Peyer's patch (tissue), 4 donors: ENCODE results near the gene CYBA. TPM values are rescaled to one million over a fixed set of nuclear protein-coding genes. Genes with fewer than 3 reads are reported as not detected.

Experiments
- DNase-seq, 3 donors: peaks; one replicate each; pipeline ENCODE4 v3.0.0-alpha.2; 2017 to 2019
- H3K27ac ChIP-seq, 4 donors: fragments of 200-600 bp; sonication (generic); one replicate each; pipeline ENCODE4 v1.5.1; 2016 to 2019
- H3K27me3 ChIP-seq, 2 donors: fragments of 200-600 bp; sonication (generic); one replicate each; pipeline ENCODE4 v1.5.1; 2019
- H3K36me3 ChIP-seq, 3 donors: fragments of 200-600 bp; sonication (generic); one replicate each; pipeline ENCODE4 v1.5.1; 2016 to 2019
- H3K4me1 ChIP-seq, 4 donors: fragments of 200-600 bp; sonication (generic); one replicate each; pipeline ENCODE4 v1.5.1; 2016 to 2019
- H3K4me3 ChIP-seq, 4 donors: fragments of 200-600 bp; sonication (generic); 1 replicate in 3 of 4; 2 replicates in 1 of 4; pipeline ENCODE4 v1.5.1; 2016 to 2019; ENCODE audit warnings: mild to moderate bottlenecking in 1 of 4
- H3K9me3 ChIP-seq, 4 donors: fragments of 200-600 bp; sonication (generic); one replicate each; pipeline ENCODE4 v1.5.1; 2016 to 2019; ENCODE audit warnings: mild to moderate bottlenecking in 1 of 4
- POLR2A ChIP-seq, 2 donors: fragments of 450-650 bp; IDR thresholded peaks; one replicate each; pipeline ENCODE4 v1.5.1; 2017; ENCODE audit warnings: antibody characterized with exemption in 2 of 2, mild to moderate bottlenecking in 2 of 2, moderate library complexity in 2 of 2
- total RNA-seq, 4 donors: library from RNA; depleted of rRNA; stranded (reverse); fragments of >200 nt; gene quantifications; one replicate each; pipeline ENCODE4 v1.1.0, GENCODE V29; 2016
- TF ChIP-seq, protein P1 (sequence below), 6 experiments: fragments of 450-650 bp in 4 of 6; fragments of 200-600 bp in 2 of 6; sonication (generic) in 1 of 6; IDR thresholded peaks; one replicate each; pipeline ENCODE4 v1.5.1; 2017 to 2019; ENCODE audit warnings: antibody characterized with exemption in 6 of 6, mild to moderate bottlenecking in 3 of 6, moderate library complexity in 1 of 6

Gene CYBA
- total RNA-seq, 4 donors from 2014 or later = 131 to 162 (median 141) TPM

DNA sequence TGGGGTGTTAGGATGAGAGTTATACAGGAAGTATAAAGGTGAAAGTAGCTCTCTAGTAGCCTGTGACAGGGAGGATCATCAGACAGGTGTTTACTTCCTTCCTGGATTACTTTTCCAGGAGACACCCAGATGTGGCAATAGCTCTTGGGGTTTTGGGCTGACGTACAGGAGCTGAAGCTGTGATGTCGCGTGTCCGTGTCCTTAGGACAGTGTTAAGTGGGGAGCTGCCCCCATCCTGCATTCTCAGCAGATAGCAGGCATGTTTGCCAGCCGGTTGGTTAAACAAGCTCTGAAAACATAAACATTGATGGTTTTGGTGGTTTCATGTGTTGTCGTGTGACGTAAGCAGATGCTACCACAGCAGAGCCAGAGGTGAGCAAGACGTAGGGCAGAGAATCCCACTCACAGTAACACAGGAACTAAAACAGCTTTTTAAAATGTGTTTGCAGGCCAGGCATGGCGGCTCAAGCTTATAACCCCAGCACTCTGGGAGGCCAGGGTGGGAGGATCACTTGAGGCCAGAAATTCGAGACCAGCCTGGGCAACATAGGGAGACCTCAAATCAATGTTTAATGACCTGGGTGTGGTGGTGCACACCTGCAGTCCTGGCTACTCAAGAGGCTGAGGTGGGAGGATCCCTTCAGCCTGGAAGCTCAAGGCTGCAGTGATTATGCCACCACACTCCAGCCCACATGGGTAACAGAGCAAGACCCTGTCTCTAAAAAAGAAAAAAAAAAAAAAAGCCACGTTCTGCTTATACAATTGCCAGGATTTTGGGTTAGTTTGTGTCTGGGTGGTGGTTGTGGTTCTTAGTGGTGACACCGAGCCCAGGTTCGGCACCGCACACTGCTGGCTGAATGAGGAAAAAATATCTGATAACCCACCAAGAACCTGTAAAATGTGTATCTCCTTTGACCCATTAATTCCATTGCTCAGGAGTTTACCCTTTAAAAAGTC is 30.7 kb downstream of the CYBA start:
- H3K4me3 ChIP-seq = no peak overlapping the region
- H3K4me1 ChIP-seq = peaks cover 0 to 42% (median 5%) of the 10 kb centered on the region in 4 donors
- H3K27ac ChIP-seq = peak overlapping the region; percentile 50 to 79 (median 70)
- no peaks in the 10 kb centered on the region for H3K9me3 ChIP-seq
- peaks cover 0 to 37% (median 0%) of the 10 kb centered on the region in 3 donors for H3K36me3 ChIP-seq
- TF ChIP-seq, protein P1, sequence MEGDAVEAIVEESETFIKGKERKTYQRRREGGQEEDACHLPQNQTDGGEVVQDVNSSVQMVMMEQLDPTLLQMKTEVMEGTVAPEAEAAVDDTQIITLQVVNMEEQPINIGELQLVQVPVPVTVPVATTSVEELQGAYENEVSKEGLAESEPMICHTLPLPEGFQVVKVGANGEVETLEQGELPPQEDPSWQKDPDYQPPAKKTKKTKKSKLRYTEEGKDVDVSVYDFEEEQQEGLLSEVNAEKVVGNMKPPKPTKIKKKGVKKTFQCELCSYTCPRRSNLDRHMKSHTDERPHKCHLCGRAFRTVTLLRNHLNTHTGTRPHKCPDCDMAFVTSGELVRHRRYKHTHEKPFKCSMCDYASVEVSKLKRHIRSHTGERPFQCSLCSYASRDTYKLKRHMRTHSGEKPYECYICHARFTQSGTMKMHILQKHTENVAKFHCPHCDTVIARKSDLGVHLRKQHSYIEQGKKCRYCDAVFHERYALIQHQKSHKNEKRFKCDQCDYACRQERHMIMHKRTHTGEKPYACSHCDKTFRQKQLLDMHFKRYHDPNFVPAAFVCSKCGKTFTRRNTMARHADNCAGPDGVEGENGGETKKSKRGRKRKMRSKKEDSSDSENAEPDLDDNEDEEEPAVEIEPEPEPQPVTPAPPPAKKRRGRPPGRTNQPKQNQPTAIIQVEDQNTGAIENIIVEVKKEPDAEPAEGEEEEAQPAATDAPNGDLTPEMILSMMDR (IDR thresholded peaks at IDR 0.05) = no peak
- TF ChIP-seq POLR2A (IDR thresholded peaks at IDR 0.05) = peak in 1 of 2 donors; percentile 14
- DNase-seq = peak in 2 of 3 donors; percentile 53 to 85
- no peaks in the 10 kb centered on the region for H3K27me3 ChIP-seq

DNA sequence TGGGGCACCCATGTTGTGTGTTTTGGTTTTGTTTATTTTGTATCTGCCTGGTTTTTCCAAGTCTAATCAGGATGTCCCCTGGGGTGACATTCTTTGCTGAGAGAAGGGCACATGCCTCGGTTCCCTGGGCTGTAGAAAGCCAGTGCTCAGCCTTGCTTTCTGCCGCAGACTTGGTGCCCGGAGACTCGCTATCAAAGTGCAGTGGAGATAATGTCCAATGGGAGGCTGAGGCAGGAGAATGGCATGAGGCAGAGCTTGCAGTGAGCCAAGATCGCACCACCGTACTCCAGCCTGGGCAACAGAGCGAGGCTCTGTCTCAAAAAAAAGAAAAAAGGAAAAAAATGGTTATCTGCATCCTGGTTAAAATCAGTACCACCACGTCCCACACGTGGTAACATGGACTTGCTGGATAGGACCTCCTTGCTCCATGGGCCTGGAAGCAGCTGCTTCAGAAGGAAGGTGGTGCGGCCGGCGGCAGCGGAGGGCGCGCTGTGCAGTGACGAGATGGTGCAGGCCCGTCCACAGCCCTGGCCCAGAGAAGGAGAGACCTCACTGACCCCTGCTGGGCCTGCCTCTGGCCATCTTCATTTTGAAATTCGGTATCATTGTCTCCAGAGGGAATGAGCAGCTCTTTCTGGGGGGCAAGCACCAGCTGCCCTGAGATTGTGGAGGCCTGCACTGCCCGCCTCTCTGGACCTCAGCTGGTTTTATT is 31.7 kb downstream of the CYBA start:
- Histone ChIP-seq H3K27me3 (no peaks in the 10 kb centered on the region), H3K36me3 (peaks cover 0 to 30% (median 0%) of the 10 kb centered on the region in 3 donors), H3K4me1 (peaks cover 0 to 42% (median 5%) of the 10 kb centered on the region in 4 donors), H3K27ac (peak overlapping the region; percentile 50 to 79 (median 70)), H3K9me3 (no peaks in the 10 kb centered on the region), H3K4me3 (no peak overlapping the region)
- no peak for DNase-seq
- no peak for TF ChIP-seq POLR2A (IDR thresholded peaks at IDR 0.05)
- TF ChIP-seq, protein P1 (IDR thresholded peaks at IDR 0.05) = no peak

- Histone ChIP-seq H3K27me3 (no peaks in the 10 kb centered on the region), H3K36me3 (peaks cover 0 to 23% (median 0%) of the 10 kb centered on the region in 3 donors), H3K9me3 (no peaks in the 10 kb centered on the region), H3K4me1 (peaks cover 0 to 42% (median 5%) of the 10 kb centered on the region in 4 donors), H3K4me3 (no peak overlapping the region), H3K27ac (peak overlapping the region in 1 of 4 donors; percentile 17)
- no peak for DNase-seq
- TF ChIP-seq, protein P1 (IDR thresholded peaks at IDR 0.05) = peak in 1 of 6 experiments; percentile 22
- no peak for TF ChIP-seq POLR2A (IDR thresholded peaks at IDR 0.05)
Observed at GRCh38 chr16:88618182-88618955, 32.5 kb downstream of the CYBA start.

- no peak for TF ChIP-seq POLR2A (IDR thresholded peaks at IDR 0.05)
- DNase-seq = no peak
- no peak overlapping the region for H3K4me3 ChIP-seq
Observed at GRCh38 chr16:88617268-88618031, 33.4 kb downstream of the CYBA start.

DNA sequence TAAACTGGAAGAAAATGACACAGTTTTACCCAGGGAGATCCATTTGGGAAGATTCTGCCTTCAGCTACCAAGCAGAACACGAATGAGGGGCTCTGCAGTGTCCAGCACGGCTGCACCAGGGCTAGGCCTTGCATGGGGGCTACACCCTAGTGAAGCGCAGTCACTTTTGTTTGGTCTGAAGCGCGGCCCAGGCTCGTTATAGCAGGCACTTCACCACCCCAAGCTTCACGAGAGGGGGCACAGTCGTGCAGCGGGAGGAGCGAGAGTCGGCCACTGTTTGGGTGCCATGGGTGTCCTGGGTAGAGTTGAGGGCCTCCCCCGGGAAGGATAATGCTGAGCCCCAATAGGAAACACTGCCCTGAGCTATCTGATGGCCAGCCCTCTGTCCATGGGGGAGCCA is 34.1 kb downstream of the CYBA start:
- Histone ChIP-seq H3K36me3 (peaks cover 0 to 16% (median 0%) of the 10 kb centered on the region in 3 donors), H3K27ac (peak overlapping the region in 2 of 4 donors; percentile 19 to 55), H3K9me3 (no peaks in the 10 kb centered on the region), H3K27me3 (no peaks in the 10 kb centered on the region), H3K4me1 (peaks cover 0 to 42% (median 5%) of the 10 kb centered on the region in 4 donors), H3K4me3 (no peak overlapping the region)
- TF ChIP-seq, protein P1 (IDR thresholded peaks at IDR 0.05) = no peak
- no peak for TF ChIP-seq POLR2A (IDR thresholded peaks at IDR 0.05)
- no peak for DNase-seq

More at GRCh38 chr16:88617268-88618031, 33.4 kb downstream of the CYBA start:
- peaks cover 0 to 16% (median 0%) of the 10 kb centered on the region in 3 donors for H3K36me3 ChIP-seq
- peaks cover 0 to 42% (median 5%) of the 10 kb centered on the region in 4 donors for H3K4me1 ChIP-seq
- peak overlapping the region in 2 of 4 donors; percentile 19 to 55 for H3K27ac ChIP-seq
- H3K9me3 ChIP-seq = no peaks in the 10 kb centered on the region
- H3K27me3 ChIP-seq = no peaks in the 10 kb centered on the region
